ENCODE data around the gene PCNX1.
"Not testable (repeated sequence)": the region's sequence is repeated elsewhere in the genome, so short reads cannot be mapped to it uniquely, and the experiment has no call there.

PCNX1 gene

GRCh38 chr14:71062581-71063303 is 155.5 kb downstream of the PCNX1 start:
- H3K27me3 Mint-ChIP-seq (ENCODE audit: low read depth, poor library complexity) = no peaks in the 10 kb centered on the region
- H3K9me3 Mint-ChIP-seq = peaks cover 34% of the 10 kb centered on the region
- TF ChIP-seq CTCF (IDR thresholded peaks at IDR 0.05) = no peak
- no peak overlapping the region for H3K4me3 Mint-ChIP-seq
- DNase-seq = no peak
- H3K4me1 Mint-ChIP-seq = no peaks in the 10 kb centered on the region
- H3K27ac Mint-ChIP-seq = no peak overlapping the region
- H3K36me3 Mint-ChIP-seq (ENCODE audit: low read depth) = peaks cover 94% of the 10 kb centered on the region

GRCh38 chr14:71063351-71063750 is 156.1 kb downstream of the PCNX1 start:
- no peak for TF ChIP-seq CTCF (IDR thresholded peaks at IDR 0.05)
- no peaks in the 10 kb centered on the region for H3K4me1 Mint-ChIP-seq
- no peaks in the 10 kb centered on the region for H3K27me3 Mint-ChIP-seq (ENCODE audit: low read depth, poor library complexity)
- no peak for DNase-seq
- H3K36me3 Mint-ChIP-seq (ENCODE audit: low read depth) = peaks cover 91% of the 10 kb centered on the region
- no peak overlapping the region for H3K4me3 Mint-ChIP-seq
- H3K27ac Mint-ChIP-seq = no peak overlapping the region
- H3K9me3 Mint-ChIP-seq = peaks cover 34% of the 10 kb centered on the region

GRCh38 chr14:71064747-71065146 is 157.5 kb downstream of the PCNX1 start:
- Mint-ChIP-seq H3K36me3 (ENCODE audit: low read depth) (peaks cover 89% of the 10 kb centered on the region), H3K9me3 (peaks cover 34% of the 10 kb centered on the region)
- not testable (repeated sequence) for DNase-seq; H3K27ac Mint-ChIP-seq; H3K4me3 Mint-ChIP-seq; H3K27me3 Mint-ChIP-seq (ENCODE audit: low read depth, poor library complexity); H3K4me1 Mint-ChIP-seq

GRCh38 chr14:71070169-71070568 is 162.9 kb downstream of the PCNX1 start:
- Mint-ChIP-seq H3K9me3 (peaks cover 25% of the 10 kb centered on the region), H3K27me3 (ENCODE audit: low read depth, poor library complexity) (no peaks in the 10 kb centered on the region), H3K4me3 (no peak overlapping the region), H3K36me3 (ENCODE audit: low read depth) (peaks cover 90% of the 10 kb centered on the region), H3K27ac (no peak overlapping the region), H3K4me1 (no peaks in the 10 kb centered on the region)
- DNase-seq = no peak
- no peak for TF ChIP-seq CTCF (IDR thresholded peaks at IDR 0.05)

GRCh38 chr14:71071042-71071441 is 163.8 kb downstream of the PCNX1 start:
- TF ChIP-seq CTCF (IDR thresholded peaks at IDR 0.05) = no peak
- H3K27ac Mint-ChIP-seq = no peak overlapping the region
- no peaks in the 10 kb centered on the region for H3K27me3 Mint-ChIP-seq (ENCODE audit: low read depth, poor library complexity)
- no peaks in the 10 kb centered on the region for H3K4me1 Mint-ChIP-seq
- H3K4me3 Mint-ChIP-seq = no peak overlapping the region
- no peak for DNase-seq
- H3K36me3 Mint-ChIP-seq (ENCODE audit: low read depth) = peaks cover 90% of the 10 kb centered on the region
- peaks cover 16% of the 10 kb centered on the region for H3K9me3 Mint-ChIP-seq

GRCh38 chr14:71076462-71077092 is 169.3 kb downstream of the PCNX1 start:
- no peaks in the 10 kb centered on the region for H3K4me1 Mint-ChIP-seq
- peaks cover 44% of the 10 kb centered on the region for H3K9me3 Mint-ChIP-seq
- DNase-seq = no peak
- no peaks in the 10 kb centered on the region for H3K27me3 Mint-ChIP-seq (ENCODE audit: low read depth, poor library complexity)
- no peak overlapping the region for H3K27ac Mint-ChIP-seq
- no peak for TF ChIP-seq CTCF (IDR thresholded peaks at IDR 0.05)
- peaks cover 96% of the 10 kb centered on the region for H3K36me3 Mint-ChIP-seq (ENCODE audit: low read depth)
- H3K4me3 Mint-ChIP-seq = no peak overlapping the region
